Naive thymus-derived CD4-positive, alpha-beta T cell (primary cell): Measurements from ENCODE around the gene SEMA6D. TPM values are rescaled to one million over a fixed set of nuclear protein-coding genes. Genes with fewer than 3 reads are reported as not detected.

Source experiments
- ATAC-seq: fragments of 150-1000 bp; cut with Tn5 transposase; 2 replicates; pipeline ENCODE4 v1.10.0; 2021; ENCODE audit warnings: mild to moderate bottlenecking, moderate library complexity
- CTCF ChIA-PET: fragments of 350-600 bp; sonication (Branson Sonifier 250); formaldehyde crosslinking; loops from one replicate; lab custom pipeline; 2021; ENCODE audit warnings: antibody characterized with exemption; lab: Charles Lee
- POLR2A ChIA-PET: fragments of 350-600 bp; sonication (Branson Sonifier 250); formaldehyde crosslinking; loops from one replicate; lab custom pipeline; 2021; ENCODE audit warnings: antibody characterized with exemption, inconsistent platforms; lab: Charles Lee
- DNase-seq, 9 donors: peaks; one replicate each; pipeline versions ENCODE4 v3.0.0 to v3.0.0-alpha.2; 2020 to 2022; ENCODE audit warnings: mixed read lengths in 1 of 9
- H3K27ac ChIP-seq: one replicate; pipeline ENCODE4 v1.7.0; 2013; ENCODE audit warnings: mild to moderate bottlenecking, low read depth, low read length, moderate library complexity
- H3K27me3 ChIP-seq, 2 donors: one replicate each; pipeline ENCODE4 v1.7.0; 2013; ENCODE audit warnings: low read length in 2 of 2, mild to moderate bottlenecking in 2 of 2, moderate library complexity in 2 of 2; ENCODE audit not compliant: control insufficient read depth in 2 of 2, insufficient read depth in 2 of 2
- H3K36me3 ChIP-seq, 3 experiments: 1 replicate in 2 of 3; 2 replicates in 1 of 3; pipeline ENCODE4 v1.7.0; 2013; ENCODE audit warnings: low read length in 3 of 3, mild to moderate bottlenecking in 3 of 3, moderate library complexity in 1 of 3; ENCODE audit not compliant: insufficient read depth in 3 of 3, control insufficient read depth in 2 of 3
- H3K4me1 ChIP-seq, 2 donors: one replicate each; pipeline ENCODE4 v1.7.0; 2013; ENCODE audit warnings: low read length in 2 of 2, mild to moderate bottlenecking in 2 of 2, moderate library complexity in 1 of 2; ENCODE audit not compliant: control insufficient read depth in 2 of 2, insufficient read depth in 2 of 2
- H3K4me3 ChIP-seq: 2 replicates; pipeline ENCODE4 v1.7.0; 2013; ENCODE audit warnings: mild to moderate bottlenecking, low read length
- H3K9me3 ChIP-seq, 3 experiments: 1 replicate in 2 of 3; 2 replicates in 1 of 3; pipeline ENCODE4 v1.7.0; 2013; ENCODE audit warnings: low read length in 3 of 3; ENCODE audit not compliant: control insufficient read depth in 2 of 3
- H3K27ac Mint-ChIP-seq, 9 donors: one replicate each; pipeline ENCODE4 v1.8.0; 2020 to 2022; ENCODE audit warnings: mixed read lengths in 9 of 9, mild to moderate bottlenecking in 8 of 9, moderate library complexity in 5 of 9, inconsistent platforms in 2 of 9
- H3K27me3 Mint-ChIP-seq, 5 donors: one replicate each; pipeline ENCODE4 v1.8.0; 2021 to 2022; ENCODE audit warnings: mixed read lengths in 5 of 5, mild to moderate bottlenecking in 1 of 5
- H3K36me3 Mint-ChIP-seq, 5 donors: one replicate each; pipeline ENCODE4 v1.8.0; 2020 to 2022; ENCODE audit warnings: mixed read lengths in 5 of 5, mild to moderate bottlenecking in 3 of 5, inconsistent platforms in 1 of 5
- H3K4me1 Mint-ChIP-seq, 7 donors: one replicate each; pipeline ENCODE4 v1.8.0; 2020 to 2022; ENCODE audit warnings: mixed read lengths in 7 of 7, mild to moderate bottlenecking in 3 of 7, inconsistent platforms in 1 of 7
- H3K4me3 Mint-ChIP-seq, 10 donors: one replicate each; pipeline ENCODE4 v1.8.0; 2020 to 2022; ENCODE audit warnings: mild to moderate bottlenecking in 10 of 10, mixed read lengths in 10 of 10, moderate library complexity in 6 of 10, inconsistent platforms in 2 of 10
- H3K9me3 Mint-ChIP-seq, 11 donors: one replicate each; pipeline ENCODE4 v1.8.0; 2020 to 2022; ENCODE audit warnings: mixed read lengths in 11 of 11, mild to moderate bottlenecking in 4 of 11, inconsistent platforms in 1 of 11, moderate library complexity in 1 of 11
- intact Hi-C, 2 donors: fragments of 100-400 bp; cut with micrococcal nuclease; formaldehyde crosslinking; loops; one replicate each; pipeline ENCODE4 v1.15.1; 2023
- polyA plus RNA-seq, 2 donors: library from polyadenylated mRNA; unstranded; fragments of 300-500 nt; fragmentation: Illumina TruSeq; gene quantifications; one replicate each; pipeline ENCODE4 v1.2.3, GENCODE V29; 2021
- total RNA-seq, 6 experiments: library from RNA in 5 of 6; stranded (reverse) in 5 of 6; gene quantifications; 1 replicate in 5 of 6; 2 replicates in 1 of 6; pipeline ENCODE4 v1.2.3 and lab custom pipeline; 2021 to 2026

Gene SEMA6D
- total and polyA plus RNA-seq, 7 experiments from 2014 or later = not detected

DNA sequence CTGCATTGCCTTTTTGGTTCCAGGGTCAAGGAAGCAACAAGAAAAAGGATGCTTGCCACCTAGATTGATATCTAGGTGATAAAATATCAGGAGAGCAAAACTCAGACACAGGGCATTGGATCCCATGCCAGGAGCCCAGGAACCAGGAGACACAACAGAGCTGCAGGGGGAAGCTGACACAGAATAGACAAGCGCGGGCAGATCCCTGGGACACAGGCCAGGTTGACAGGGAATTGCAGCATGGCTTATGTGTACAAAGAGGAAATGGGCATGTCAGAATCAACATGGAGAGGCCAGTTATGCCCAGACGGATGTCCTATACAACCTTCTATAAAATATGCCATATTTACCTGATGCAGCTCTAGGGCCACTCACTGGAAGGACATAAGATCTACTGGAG is 84.2 kb downstream of the SEMA6D start:
- no peak overlapping the region for H3K4me3 Mint-ChIP-seq
- ATAC-seq (no peak), DNase-seq (no peak)
- no peaks in the 10 kb centered on the region for H3K36me3 Mint-ChIP-seq
- no peaks in the 10 kb centered on the region for H3K9me3 ChIP-seq
- H3K4me1 ChIP-seq = no peaks in the 10 kb centered on the region
- H3K36me3 ChIP-seq = no peaks in the 10 kb centered on the region
- H3K4me3 ChIP-seq = no peak overlapping the region
- no peak overlapping the region for H3K27ac Mint-ChIP-seq
- peaks cover 0 to 5% (median 0%) of the 10 kb centered on the region in 11 donors for H3K9me3 Mint-ChIP-seq
- intact Hi-C loops = no loop called here
- CTCF ChIA-PET = no interaction called here
- no peaks in the 10 kb centered on the region for H3K27me3 ChIP-seq
- peaks cover 0 to 2% (median 0%) of the 10 kb centered on the region in 5 donors for H3K27me3 Mint-ChIP-seq
- no peaks in the 10 kb centered on the region for H3K4me1 Mint-ChIP-seq
- POLR2A ChIA-PET = no interaction called here
- H3K27ac ChIP-seq = no peak overlapping the region

DNA sequence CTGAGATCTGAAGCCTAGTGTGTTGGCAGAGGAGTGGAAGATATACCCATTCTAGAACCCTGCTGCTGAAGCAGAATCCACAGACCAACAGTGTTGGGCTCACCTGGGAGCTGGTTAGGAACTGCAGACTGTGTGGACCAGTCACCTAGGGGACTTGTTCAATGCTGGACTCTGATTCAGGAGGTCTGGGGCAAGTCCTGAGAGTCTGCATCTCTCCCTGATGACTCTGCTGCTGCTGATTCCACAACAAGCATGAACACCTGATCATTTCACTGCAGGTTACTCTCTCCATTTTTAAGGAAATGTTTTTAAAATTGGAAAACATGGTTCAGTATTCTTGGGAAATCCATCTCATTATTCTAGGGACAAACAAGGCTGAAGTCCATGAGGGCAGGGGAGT is 84.9 kb downstream of the SEMA6D start:
- H3K4me3 ChIP-seq = no peak overlapping the region
- H3K36me3 ChIP-seq = no peaks in the 10 kb centered on the region
- intact Hi-C loops = no loop called here
- Mint-ChIP-seq H3K9me3 (peaks cover 0 to 5% (median 0%) of the 10 kb centered on the region in 11 donors), H3K36me3 (no peaks in the 10 kb centered on the region), H3K4me3 (no peak overlapping the region), H3K4me1 (no peaks in the 10 kb centered on the region), H3K27me3 (no peaks in the 10 kb centered on the region), H3K27ac (no peak overlapping the region)
- ChIA-PET POLR2A (no interaction called here), CTCF (no interaction called here)
- ATAC-seq (no peak), DNase-seq (no peak)
- no peaks in the 10 kb centered on the region for H3K27me3 ChIP-seq
- no peak overlapping the region for H3K27ac ChIP-seq
- H3K9me3 ChIP-seq = no peaks in the 10 kb centered on the region
- no peaks in the 10 kb centered on the region for H3K4me1 ChIP-seq

DNA sequence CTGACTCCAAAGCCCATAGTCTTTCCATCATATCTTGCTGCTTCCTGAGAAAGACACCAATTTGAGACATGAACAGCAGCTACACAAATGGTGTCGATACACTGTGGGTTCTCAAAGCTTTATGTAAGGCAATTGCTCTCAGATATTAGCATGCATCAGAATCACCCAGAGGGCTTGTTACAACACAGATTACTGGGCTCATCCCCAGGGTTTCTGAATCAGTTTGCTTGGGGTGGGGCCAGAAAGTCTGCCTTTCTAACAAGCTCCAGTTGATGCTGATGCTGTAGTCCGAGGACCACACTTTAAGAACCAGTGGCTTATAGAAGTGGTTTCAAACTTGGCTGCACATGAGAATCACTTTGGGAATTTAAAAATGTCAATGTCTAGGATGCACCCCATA is 86.5 kb downstream of the SEMA6D start:
- ChIA-PET POLR2A (no interaction called here), CTCF (no interaction called here)
- Mint-ChIP-seq H3K36me3 (no peaks in the 10 kb centered on the region), H3K4me3 (no peak overlapping the region), H3K4me1 (no peaks in the 10 kb centered on the region), H3K27me3 (peaks cover 0 to 4% (median 0%) of the 10 kb centered on the region in 5 donors), H3K27ac (no peak overlapping the region), H3K9me3 (peaks cover 0 to 5% (median 0%) of the 10 kb centered on the region in 11 donors)
- Histone ChIP-seq H3K9me3 (no peaks in the 10 kb centered on the region), H3K27me3 (no peaks in the 10 kb centered on the region), H3K4me1 (no peaks in the 10 kb centered on the region), H3K36me3 (no peaks in the 10 kb centered on the region), H3K27ac (no peak overlapping the region), H3K4me3 (no peak overlapping the region)
- intact Hi-C loops = no loop called here
- DNase-seq = no peak
- ATAC-seq = no peak

DNA sequence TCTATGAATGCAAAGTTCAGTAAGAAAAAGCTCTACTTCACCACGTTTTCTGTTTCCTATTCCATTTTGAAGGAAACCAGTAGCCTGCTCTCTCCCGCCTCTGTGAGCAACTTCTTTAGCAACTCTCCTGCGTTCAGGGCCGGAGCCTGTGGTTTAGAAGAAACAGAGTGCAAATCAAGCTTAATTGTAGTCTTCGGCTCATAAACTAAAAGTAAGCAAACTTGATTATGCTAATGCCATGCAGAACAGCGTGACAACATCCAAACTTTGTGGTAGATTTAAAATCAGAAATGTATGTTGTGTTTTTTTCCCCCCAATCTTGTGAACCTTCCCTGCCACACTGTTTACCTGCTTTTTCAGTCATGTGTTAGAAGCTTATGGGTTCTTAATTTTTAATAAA is 87.4 kb downstream of the SEMA6D start:
- DNase-seq (no peak), ATAC-seq (no peak)
- no peak overlapping the region for H3K4me3 ChIP-seq
- ChIA-PET CTCF (no interaction called here), POLR2A (no interaction called here)
- no peaks in the 10 kb centered on the region for H3K4me1 ChIP-seq
- no peak overlapping the region for H3K4me3 Mint-ChIP-seq
- H3K27me3 Mint-ChIP-seq = peaks cover 0 to 5% (median 0%) of the 10 kb centered on the region in 5 donors
- H3K9me3 Mint-ChIP-seq = peaks cover 0 to 5% (median 0%) of the 10 kb centered on the region in 11 donors
- H3K27me3 ChIP-seq = no peaks in the 10 kb centered on the region
- H3K27ac ChIP-seq = no peak overlapping the region
- no peaks in the 10 kb centered on the region for H3K4me1 Mint-ChIP-seq
- no peaks in the 10 kb centered on the region for H3K36me3 ChIP-seq
- intact Hi-C loops = no loop called here
- H3K36me3 Mint-ChIP-seq = no peaks in the 10 kb centered on the region
- H3K9me3 ChIP-seq = no peaks in the 10 kb centered on the region
- no peak overlapping the region for H3K27ac Mint-ChIP-seq

DNA sequence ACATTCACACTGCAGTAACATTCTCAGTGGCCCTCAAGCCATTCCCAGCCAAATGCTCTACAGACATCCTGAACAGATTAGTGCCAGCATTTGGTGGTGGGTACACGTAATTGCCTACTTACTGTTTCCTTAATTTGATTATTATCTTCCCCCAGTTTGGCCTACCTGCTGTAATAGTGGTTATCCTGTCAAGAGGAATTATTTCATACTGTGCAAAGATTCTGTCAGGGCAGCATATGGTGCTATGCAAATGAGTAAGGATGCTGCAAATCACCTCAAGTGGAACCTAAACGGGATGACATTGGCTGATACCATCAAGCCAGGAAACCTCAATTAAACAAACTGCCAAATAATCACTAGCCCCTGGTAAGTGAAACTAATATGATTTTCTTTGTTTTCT is 88.7 kb downstream of the SEMA6D start:
- intact Hi-C loops = no loop called here
- DNase-seq (no peak), ATAC-seq (no peak)
- Histone ChIP-seq H3K27ac (no peak overlapping the region), H3K4me3 (no peak overlapping the region), H3K9me3 (no peaks in the 10 kb centered on the region), H3K27me3 (no peaks in the 10 kb centered on the region), H3K4me1 (no peaks in the 10 kb centered on the region), H3K36me3 (no peaks in the 10 kb centered on the region)
- H3K9me3 Mint-ChIP-seq = peaks cover 0 to 3% (median 0%) of the 10 kb centered on the region in 11 donors
- no peaks in the 10 kb centered on the region for H3K36me3 Mint-ChIP-seq
- no peak overlapping the region for H3K27ac Mint-ChIP-seq
- peaks cover 0 to 5% (median 0%) of the 10 kb centered on the region in 5 donors for H3K27me3 Mint-ChIP-seq
- CTCF ChIA-PET = no interaction called here
- POLR2A ChIA-PET = no interaction called here
- no peaks in the 10 kb centered on the region for H3K4me1 Mint-ChIP-seq
- H3K4me3 Mint-ChIP-seq = no peak overlapping the region

DNA sequence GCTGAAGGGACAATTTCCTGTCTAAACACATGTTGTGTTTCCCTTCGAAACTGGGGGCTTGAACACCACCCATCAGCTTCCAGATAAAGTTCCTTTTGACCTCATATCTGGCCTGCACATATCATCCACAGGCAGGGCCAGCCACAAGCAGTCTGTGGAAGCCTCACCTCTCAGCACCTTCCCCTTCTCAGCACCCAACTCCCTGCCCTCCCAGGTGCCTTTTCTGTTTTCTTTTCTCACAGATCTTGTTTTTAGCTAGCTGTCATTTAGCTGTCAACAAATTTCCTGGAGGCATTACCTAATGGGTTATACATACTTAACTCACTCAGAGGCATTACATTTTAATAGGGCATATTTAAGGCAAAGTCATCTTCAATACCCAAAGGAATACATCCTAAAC is 93.9 kb downstream of the SEMA6D start:
- no peak for DNase-seq
- H3K4me1 Mint-ChIP-seq = peaks cover 0 to 11% (median 0%) of the 10 kb centered on the region in 7 donors
- CTCF ChIA-PET = no interaction called here
- H3K4me1 ChIP-seq = no peaks in the 10 kb centered on the region
- peaks cover 0 to 5% (median 0%) of the 10 kb centered on the region in 5 donors for H3K27me3 Mint-ChIP-seq
- H3K36me3 ChIP-seq = no peaks in the 10 kb centered on the region
- H3K27ac Mint-ChIP-seq = no peak overlapping the region
- no peak overlapping the region for H3K4me3 Mint-ChIP-seq
- POLR2A ChIA-PET = no interaction called here
- intact Hi-C loops = no loop called here
- H3K27me3 ChIP-seq = no peaks in the 10 kb centered on the region
- H3K9me3 ChIP-seq = no peaks in the 10 kb centered on the region
- H3K4me3 ChIP-seq = no peak overlapping the region
- no peak for ATAC-seq
- H3K36me3 Mint-ChIP-seq = no peaks in the 10 kb centered on the region
- H3K9me3 Mint-ChIP-seq = no peaks in the 10 kb centered on the region
- no peak overlapping the region for H3K27ac ChIP-seq

DNA sequence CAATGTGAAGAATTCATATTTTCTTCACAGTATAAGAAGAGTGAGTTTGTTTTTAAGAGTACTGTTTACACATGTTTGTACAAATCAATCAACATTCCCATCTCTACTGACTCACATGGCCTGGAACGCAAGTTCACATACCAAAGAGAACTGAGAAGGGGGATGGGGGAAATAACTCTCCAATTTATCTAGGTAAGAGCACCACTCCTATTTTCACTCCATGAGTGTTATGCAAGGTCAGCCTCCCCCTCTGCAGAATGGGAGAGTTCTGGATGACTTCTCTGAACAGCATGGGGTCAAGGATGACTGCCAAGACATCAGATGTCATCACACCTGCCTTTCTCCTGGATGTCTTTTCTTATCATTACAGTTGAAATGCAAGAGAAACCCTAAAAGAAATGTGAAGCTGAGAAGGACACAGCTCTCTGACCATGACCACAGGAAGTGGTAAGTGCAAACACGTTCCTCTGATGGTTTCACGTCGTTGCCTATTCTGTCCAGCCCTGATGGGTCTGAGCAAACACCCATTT is 95.2 kb downstream of the SEMA6D start:
- Histone ChIP-seq H3K9me3 (no peaks in the 10 kb centered on the region), H3K27ac (no peak overlapping the region), H3K27me3 (no peaks in the 10 kb centered on the region), H3K36me3 (no peaks in the 10 kb centered on the region), H3K4me1 (no peaks in the 10 kb centered on the region), H3K4me3 (no peak overlapping the region)
- POLR2A ChIA-PET = no interaction called here
- H3K9me3 Mint-ChIP-seq = no peaks in the 10 kb centered on the region
- H3K4me1 Mint-ChIP-seq = peaks cover 0 to 11% (median 0%) of the 10 kb centered on the region in 7 donors
- H3K27ac Mint-ChIP-seq = no peak overlapping the region
- CTCF ChIA-PET = no interaction called here
- no peak for ATAC-seq
- DNase-seq = no peak
- no peak overlapping the region for H3K4me3 Mint-ChIP-seq
- H3K36me3 Mint-ChIP-seq = no peaks in the 10 kb centered on the region
- intact Hi-C loops = no loop called here
- H3K27me3 Mint-ChIP-seq = peaks cover 0 to 9% (median 0%) of the 10 kb centered on the region in 5 donors
